ENCODE data around the gene HSBP1L1.
"Not testable (repeated sequence)": the region's sequence is repeated elsewhere in the genome, so short reads cannot be mapped to it uniquely, and the experiment has no call there.

Gene HSBP1L1

DNA sequence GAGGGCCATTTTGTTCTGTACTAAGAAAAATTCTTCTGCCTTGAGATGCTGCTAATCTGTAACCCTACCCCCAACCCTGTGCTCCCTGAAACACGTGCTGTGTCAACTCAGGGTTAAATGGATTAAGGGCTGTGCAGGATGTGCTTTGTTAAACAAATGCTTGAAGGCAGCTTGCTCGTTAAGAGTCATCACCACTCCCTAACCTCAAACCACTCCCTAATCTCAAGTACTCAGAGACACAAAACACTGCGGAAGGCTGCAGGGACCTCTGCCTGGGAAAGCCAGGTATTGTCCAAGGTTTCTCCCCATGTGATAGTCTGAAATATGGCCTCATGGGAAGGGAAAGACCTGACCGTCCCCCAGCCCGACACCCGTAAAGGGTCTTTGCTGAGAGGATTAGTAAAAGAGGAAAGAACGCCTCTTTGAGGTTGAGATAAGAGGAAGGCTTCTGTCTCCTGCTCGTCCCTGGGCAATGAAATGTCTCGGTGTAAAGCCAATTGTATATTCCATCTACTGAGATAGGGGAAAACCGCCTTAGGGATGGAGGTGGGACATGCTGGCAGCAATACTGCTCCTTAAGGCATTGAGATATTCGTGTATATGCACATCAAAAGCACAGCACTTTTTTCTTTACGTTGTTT is 4.2 kb upstream of the HSBP1L1 start:
- not testable (repeated sequence) for DNase-seq (ENCODE audit: low read depth in 1 of 2, low spot score in 1 of 2)

DNA sequence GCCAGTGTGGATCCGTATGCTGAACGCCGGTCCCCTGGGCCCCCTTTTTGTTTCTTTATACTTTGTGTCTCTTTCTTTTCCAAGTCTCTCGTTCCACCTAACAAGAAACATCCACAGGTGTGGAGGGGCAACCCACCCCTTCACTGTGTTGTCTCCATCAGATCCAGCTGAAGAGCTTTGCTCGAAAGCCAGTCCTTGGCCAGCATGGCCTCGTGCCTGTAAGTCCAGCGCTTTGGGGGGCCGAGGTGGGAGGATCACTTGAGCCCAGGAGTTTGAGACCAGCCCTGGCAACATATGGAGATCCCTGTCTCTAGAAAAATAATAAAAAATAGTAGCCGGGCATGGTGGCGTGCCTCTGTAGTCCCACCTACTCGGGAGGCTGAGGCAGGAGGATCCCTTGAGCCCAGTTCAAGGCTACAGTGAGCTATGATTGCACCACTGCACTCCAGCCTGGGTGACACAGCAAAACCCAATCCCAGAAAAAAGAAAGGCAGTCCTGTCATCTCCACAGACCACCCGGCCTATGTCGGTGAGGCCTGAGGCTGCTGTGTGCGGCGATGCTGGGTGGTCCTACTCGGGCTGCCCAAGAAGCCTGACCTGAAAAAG is 3.4 kb upstream of the HSBP1L1 start:
- no peak for DNase-seq (ENCODE audit: low read depth in 1 of 2, low spot score in 1 of 2)

DNA sequence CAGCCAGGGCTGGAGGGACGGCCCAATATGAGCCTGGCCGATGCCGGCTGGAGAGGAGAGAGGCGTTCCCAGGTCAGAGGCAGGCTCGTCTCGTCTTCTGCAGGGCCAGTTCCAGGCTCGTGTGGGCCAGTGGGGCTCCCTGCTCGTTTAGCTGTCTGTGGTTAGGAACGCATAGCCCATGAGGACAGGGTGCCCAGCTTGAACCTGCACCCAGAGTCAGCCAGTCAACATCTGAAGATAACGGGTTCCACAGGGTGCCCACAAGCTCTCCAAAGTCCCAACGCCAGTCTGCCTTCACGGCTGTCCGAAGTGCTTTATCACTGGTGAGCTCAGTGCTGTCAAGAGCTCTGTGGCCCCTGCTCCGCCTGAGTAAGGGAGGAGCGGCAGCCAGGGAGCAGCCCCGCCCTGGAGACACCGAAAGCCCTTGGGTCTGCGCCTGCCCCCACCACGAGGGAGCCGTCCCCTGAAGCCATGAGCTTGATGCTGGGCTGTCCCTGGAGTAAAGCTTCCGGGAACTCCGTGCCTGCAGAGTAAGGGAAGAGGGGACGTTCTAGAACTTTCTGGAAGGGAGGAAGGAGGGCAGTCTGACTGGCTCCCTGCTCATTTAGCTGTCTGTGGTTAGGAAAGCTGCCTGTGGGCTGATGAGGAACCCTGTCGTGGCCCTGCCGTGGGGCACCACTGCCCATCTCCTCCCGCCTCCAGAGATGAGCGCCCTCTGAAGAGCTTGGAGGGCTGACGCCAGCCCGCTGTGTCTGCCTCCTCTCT is 2.7 kb upstream of the HSBP1L1 start:
- DNase-seq (ENCODE audit: low read depth in 1 of 2, low spot score in 1 of 2), result no peak

DNA sequence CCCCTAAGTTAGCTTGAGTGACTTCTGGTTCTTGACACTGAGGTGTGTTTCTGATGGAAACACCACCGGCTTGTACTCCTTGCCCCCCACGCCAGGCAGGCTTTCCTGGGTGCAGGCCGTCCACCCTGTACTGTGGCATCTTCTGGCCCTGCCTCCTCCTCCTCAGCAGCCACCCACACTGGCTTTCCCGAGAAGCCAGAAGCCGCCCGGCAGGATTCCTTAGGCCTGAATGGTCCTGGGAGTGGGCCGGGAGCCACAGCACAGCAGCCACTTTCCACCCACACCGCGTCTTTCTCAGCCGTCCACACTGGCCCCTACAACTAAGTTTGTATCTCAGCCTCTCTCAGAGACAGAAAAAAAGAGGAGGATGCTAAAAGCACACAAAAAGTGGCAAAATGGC is 2.1 kb upstream of the HSBP1L1 start:
- no peak for DNase-seq (ENCODE audit: low read depth in 1 of 2, low spot score in 1 of 2)

DNA sequence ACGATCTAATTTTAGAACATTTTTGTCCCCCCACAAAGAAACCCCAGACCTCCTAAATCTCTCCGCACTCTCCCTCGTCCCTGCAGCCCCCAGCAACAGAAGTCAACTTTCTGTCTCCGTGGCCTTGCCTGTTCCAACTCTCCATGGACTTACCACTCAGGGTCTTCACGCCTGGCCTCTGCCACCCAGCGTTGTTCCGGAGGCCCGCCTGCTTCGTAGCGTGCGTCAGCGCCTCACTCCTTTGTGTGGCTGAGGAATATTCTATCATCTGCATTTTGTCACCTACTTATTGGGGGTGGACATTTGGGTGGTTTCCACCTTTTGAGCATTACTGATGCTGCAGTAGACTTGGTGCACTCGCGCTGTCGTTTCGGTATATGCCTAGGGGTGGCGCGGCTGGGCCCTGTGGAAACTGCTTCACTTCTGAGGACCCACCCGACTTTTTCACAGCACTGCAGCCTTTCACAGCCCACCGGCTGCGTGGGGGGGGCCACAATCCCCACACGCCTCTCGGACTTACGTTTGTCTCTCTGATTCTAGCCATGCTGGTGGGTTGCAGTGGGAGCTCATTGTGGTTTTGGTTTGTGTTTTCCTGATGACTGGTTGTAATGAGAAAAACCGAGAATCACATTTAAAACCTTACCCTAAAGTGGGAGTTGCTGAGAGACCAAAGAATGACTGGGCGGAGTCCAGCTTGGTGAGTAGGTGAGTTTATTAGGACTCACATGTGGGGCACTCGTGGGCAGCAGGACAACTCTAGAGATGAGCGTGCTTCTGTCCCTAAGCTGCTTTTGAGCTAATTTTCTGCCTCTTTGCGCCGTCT is 1.4 kb upstream of the HSBP1L1 start:
- no peak for DNase-seq (ENCODE audit: low read depth in 1 of 2, low spot score in 1 of 2)

DNA sequence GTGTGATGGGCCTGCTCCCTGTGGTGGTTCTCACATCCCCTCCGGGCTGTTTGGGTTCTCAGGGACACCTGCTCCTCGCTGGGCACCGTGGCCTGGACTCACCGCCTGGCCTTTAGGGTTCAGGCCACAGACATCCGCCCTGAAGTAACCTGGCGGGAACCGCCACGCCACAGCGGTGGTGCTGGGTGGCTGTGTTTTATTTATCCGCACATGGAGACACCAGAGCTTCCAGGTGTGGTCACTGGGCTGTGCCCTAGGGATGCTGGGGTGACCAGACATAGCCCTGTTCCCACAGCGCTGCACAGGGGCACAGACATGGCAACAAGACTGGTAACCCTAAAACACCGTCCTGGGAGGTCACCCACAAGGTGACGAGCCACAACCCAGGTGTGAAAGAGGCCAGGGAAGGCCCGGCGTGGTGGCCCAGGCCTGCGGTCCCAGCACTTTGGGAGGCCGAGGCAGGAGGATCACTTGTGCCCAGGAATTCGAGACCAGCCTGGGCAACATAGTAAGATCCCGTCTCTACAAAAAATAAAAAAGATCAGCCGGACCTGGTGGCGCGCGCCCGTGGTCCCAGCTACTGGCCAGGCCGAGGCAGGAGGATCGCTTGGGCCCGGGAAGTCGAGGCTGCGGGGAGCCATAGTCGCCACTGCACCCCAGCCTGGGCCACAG is 649 bp upstream of the HSBP1L1 start:
- DNase-seq (ENCODE audit: low read depth in 1 of 2, low spot score in 1 of 2), result no peak

DNA sequence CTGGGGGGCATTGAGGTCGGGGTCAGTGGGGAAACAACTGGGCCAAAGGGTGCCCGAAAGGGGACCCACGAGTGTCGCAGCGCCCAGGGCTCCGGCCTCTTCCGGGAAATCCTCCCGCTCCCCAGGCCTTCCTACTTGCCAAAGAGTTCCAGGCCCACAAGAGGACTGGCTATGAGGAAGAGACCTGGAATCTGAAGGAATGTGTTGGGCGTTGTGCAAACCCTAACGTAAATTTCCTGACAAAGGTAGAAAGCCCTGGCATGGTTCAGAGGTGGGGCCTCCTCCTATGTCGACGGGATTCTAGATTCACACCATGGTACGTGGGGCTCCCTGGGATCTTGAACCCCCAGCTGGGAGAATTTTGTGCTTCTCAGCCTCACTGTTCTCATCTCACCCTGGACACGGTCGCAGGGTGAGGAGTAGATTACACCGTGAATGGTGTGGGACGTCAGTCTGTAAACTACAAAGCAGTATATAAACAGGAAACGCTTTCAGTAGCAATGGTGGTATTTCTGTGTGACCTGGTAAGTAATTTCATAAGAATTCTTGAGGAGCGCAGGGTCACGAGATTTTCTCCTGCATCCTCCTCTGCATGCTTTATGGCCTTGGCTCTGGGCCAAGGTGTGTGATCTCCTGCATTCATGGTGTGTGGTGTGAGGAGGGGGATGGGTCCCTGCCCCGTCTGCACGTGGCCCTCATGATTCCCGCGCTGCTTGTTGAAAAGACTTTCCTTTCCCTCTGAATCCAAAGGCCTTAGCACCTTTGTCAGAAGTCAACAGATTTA is 868 bp downstream of the HSBP1L1 start:
- no peak for DNase-seq (ENCODE audit: low read depth in 1 of 2, low spot score in 1 of 2)

DNA sequence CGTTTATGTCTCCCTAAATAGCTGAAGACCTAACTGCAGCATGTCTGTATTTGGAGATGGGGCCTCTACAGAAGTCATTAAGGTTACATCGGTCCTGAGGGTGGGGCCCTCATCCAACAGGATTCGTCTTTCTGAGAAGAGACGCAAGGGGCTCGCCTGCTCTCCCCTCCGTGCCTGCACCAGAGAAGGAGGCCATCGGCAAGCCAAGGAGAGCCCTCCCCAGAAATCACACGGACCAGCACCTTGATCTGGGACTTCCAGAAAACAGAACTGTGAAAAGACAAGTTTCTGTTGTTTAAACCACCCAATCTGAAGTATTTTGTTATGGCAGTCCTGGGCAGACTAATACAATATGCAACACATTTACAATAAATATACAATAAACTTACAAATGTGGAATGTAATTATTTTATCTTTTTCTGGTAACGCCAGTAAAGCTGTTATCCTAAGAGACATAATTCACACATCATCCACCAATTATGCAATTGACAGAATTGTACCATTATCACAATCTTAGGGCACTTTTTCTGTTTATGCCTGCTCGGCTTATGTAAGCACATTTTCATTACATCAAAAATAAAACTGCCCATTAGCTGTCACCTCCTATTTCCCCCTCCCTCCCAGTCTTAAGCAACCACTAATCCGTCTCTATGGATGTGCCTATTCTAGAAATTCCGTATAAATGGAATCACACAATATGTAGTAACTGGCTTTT is 6.1 kb downstream of the HSBP1L1 start:
- DNase-seq (ENCODE audit: low read depth in 1 of 2, low spot score in 1 of 2), result no peak

DNA sequence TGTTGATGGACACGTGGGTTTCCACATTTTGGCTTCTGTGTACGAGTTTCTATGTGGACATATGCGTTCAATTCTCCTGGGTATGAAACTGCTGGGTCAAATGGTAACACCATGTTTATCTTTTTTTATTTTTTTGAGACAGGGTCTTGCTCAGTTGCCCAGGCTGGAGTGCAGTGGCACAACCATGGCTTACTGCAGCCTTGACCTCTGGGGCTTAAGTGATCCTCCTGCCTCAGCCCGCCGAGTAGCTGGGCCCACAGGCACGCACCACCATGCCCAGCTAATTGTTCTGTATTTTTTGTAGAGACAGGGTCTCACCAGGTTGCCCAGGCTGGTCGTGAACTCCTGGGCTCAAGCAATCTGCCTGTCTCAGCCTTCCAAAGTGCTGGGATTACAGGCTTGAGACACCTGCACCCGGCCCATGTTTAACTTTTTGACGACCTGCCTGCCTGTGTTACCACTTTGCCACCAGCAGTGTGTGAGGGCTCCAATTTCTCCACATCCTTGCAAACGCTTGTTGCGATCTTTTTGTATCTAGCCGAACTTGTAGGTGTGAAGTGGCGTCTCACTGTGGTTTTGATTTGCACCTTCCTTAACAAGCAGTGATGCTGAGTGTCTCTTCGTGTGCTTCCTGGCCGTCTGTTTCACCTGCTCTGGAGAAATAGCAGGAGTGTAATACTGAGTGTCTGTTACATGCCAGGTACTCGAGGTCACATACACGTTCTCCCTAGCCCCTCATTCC is 6.9 kb downstream of the HSBP1L1 start:
- no peak for DNase-seq (ENCODE audit: low read depth in 1 of 2, low spot score in 1 of 2)

DNA sequence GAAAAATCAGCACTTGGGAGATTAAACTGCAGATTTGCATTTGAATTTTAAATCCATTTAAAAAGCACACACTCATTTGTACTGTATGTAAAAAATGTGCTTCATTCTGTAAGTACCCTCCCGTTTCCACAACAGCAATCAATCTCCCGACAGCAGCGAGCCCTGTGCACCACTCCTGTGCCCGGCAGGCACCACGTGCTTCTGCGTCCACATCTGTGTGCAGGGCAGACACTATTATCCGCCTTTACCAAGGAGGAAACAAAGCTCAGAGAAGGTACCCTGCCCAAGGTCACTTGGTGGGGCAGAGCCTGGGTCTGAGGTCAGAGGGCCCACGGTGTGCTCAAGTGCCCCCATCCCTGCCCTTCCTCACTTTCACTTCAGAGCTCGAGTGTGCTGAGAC is 7.5 kb downstream of the HSBP1L1 start:
- no peak for DNase-seq (ENCODE audit: low read depth in 1 of 2, low spot score in 1 of 2)

DNA sequence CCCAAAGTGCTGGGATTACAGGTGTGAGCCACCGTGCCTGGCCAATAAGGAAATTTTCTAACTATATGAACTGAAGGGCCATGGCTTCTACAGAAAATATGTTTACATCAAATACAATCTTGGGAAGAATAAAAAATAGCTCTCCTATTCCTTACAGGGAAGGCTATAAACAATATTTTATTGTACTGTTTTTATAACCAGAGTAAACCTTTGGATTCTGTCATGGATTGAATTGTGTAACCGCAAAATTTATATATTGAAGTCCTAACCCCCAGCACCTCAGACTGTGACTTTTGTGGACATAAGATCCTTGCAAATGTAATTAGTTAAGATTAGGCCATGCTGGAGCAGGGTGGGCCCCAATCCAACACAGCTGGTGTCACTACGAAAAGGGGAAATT is 8.3 kb downstream of the HSBP1L1 start:
- DNase-seq (ENCODE audit: low read depth in 1 of 2, low spot score in 1 of 2), result no peak

DNA sequence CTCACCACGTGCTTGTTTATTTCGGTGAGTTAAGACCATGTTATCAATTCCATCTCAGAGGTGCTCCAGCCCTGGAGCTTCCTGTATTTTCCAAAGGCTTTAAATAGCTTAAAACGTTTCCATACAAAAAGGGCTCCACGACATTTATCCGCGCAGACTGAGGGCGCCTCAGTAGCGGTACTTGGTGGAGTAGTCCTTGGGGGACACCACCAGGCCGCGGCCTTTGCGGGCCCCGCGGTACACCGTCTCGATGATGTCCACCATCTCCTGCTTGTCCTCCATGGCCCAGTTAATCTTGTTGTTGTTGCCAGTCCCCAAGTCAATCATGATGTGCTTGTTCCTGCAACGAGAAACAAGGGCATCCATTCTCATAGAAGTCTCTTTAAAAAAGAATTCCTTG is 9.1 kb downstream of the HSBP1L1 start:
- no peak for DNase-seq (ENCODE audit: low read depth in 1 of 2, low spot score in 1 of 2)

DNA sequence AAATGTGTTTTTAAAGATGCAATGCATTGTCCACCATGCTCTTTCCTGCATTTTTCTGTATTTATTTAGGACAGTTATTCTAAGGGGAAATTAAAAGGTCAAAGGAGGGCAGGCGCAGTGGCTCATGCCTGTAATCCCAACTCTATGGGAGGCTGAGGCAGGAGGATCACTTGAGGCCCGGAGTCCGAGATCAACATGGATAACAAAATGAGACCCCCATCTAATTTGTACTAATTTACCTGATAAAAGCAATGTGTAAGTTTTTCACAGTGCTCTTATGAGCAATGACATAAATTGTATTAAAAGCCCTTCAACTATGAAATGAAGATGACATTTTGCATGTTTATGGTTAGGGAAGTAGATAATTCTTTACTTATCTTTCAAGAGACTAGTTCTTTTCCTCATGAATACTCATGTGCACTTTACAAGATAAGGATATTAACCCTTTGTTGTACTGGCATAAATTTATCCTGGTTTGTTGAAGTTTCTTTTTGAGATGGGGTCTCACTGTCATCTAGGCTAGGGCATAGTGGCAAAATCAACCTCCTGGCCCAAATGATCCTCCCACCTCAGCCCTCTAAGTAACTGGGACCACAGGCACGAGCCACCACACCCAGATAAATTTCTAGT is 9.7 kb downstream of the HSBP1L1 start:
- no peak for DNase-seq (ENCODE audit: low read depth in 1 of 2, low spot score in 1 of 2)

DNA sequence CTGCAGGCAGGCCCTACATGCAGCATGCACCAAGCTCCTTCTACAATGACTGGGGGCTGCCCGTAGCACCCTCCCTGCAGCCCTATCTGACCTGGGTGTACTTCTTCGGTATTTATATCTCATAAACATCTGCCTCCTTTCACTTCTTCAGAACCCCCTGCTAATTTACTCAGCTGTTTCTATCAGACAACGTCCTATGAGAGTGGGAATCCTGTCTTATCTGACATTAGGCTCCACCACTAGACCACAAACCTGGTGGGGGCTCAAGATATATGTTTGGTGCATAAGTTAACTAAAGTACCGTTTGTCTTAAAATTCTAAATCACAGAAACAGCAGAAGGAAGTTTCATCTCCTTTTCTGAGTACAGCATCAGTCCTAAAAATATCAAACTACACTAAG is 10.6 kb downstream of the HSBP1L1 start:
- DNase-seq (ENCODE audit: low read depth in 1 of 2, low spot score in 1 of 2), result no peak

DNA sequence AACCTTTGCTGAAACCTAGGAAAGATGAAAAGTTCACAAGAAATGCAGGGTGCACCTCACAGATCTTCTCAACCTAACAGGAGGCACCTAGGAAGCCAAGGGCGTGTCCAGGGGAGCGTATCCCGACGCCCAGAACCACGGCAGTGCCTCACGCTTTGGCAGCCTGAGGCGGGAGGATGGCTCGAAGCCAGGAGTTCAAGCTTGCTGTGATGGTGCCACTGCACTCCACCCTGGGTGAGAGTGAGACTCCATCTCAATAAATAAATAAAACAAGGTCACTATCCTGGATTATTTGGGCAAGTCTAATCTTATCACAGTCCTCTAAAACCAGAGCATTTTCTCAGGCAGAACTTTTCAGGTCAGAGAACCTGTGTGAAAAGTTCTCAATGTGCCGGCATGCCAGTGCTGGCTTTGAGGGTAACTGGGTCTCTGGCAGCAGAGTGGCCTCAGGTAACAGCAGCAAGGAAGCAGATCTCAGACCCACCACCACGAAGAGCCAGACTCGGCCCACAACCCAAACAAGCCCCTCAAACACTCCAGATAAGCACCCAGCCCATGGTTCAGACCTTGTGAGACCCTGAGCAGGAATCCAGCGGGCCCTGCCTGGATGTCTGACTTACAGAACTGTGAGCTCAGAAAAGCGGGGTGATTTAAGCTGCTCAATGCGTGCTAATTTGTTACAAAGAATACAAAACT is 11.7 kb downstream of the HSBP1L1 start:
- DNase-seq (ENCODE audit: low read depth in 1 of 2, low spot score in 1 of 2), result no peak

DNA sequence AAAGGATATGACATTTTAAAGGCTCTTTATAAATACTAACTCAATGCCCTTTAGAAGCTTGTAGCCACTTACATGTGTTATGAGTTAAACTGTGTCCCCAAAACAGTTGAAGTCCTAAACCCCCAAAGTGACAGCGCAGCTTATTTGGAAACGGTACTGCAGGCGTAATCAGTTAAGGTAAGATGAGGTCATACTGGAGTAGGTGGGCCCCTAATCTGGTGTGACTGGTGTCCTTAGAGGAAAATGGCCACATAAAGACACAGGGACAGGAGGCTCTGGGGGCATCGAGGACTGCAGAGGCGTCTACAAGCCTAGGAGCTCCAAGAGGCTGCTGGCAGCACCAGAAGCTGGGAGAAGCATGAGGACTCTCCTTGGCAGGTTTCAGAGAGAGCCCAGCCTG is 15.4 kb downstream of the HSBP1L1 start:
- DNase-seq (ENCODE audit: low read depth in 1 of 2, low spot score in 1 of 2), result no peak

DNA sequence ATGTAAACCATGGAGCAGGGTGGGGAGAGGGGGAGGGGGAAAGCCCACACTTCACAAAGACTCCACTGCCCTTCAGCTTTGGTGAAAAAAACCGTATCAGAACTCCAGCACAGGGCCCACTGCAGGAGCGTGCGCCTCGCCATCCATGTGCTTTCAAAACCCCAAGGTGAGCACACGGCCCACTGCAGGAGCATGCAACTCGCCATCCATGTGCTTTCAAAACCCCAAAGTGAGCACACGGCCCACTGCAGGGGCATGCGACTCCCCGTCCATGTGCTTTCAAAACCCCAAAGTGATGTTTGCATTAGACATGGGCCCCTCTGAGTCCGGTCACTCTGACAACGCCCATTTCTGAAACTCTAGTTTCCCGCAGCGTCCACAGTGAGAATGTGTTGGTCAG is 16.1 kb downstream of the HSBP1L1 start:
- no peak for DNase-seq (ENCODE audit: low read depth in 1 of 2, low spot score in 1 of 2)

DNA sequence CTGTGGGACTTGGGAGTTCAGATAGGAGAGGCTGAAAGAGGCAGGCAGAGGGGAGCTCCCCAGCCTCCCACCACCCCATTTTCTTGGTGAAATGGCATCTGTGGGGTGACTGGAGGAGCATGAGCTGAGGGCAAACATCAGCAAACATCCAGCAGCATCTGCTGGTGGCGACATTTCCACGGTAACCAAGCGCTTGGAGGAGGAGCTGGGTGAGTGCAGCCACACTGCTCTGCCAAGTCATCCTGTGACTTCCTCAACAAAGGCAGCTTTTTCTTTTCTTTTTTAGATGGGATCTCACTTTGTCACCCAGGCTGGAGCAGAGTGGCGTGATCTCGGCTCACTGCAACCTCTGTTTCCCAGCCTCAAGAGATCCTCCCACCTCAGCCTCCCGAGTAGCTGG is 18.3 kb downstream of the HSBP1L1 start:
- DNase-seq (ENCODE audit: low read depth in 1 of 2, low spot score in 1 of 2), result no peak
